Stimulated activated CD4-positive, alpha-beta T cell treated with anti-CD3 and anti-CD28 coated beads, Interleukin-4, amount 100 ng/mL, for 24 hours (primary cell): ENCODE results near the gene CHSY1.
A peak's percentile ranks its signal among the peaks of the same experiment; 100 is the strongest.

Experiments
- DNase-seq: peaks from one replicate; pipeline ENCODE4 v3.0.0-alpha.2; 2020

Gene CHSY1

GRCh38 chr15:101210466-101210865 lies 41.4 kb downstream of the CHSY1 start:
- no peak for DNase-seq

GRCh38 chr15:101210058-101210457 lies 41.8 kb downstream of the CHSY1 start:
- DNase-seq = no peak

- no peak for DNase-seq
These were observed 42.5 kb downstream of the CHSY1 start for GRCh38 chr15:101209285-101209845.

GRCh38 chr15:101207867-101208288 lies 44.0 kb downstream of the CHSY1 start:
- DNase-seq = no peak

GRCh38 chr15:101206176-101206591 lies 45.7 kb downstream of the CHSY1 start:
- peak; percentile 92 for DNase-seq

- no peak for DNase-seq
These were observed 46.9 kb downstream of the CHSY1 start for GRCh38 chr15:101204739-101205535.

GRCh38 chr15:101203607-101204189 lies 48.1 kb downstream of the CHSY1 start:
- DNase-seq = no peak

- no peak for DNase-seq
These were observed 48.7 kb downstream of the CHSY1 start for GRCh38 chr15:101203029-101203573.

GRCh38 chr15:101201411-101202174 lies 50.3 kb downstream of the CHSY1 start:
- peak; percentile 44 for DNase-seq

- DNase-seq = no peak
These were observed 51.7 kb downstream of the CHSY1 start for GRCh38 chr15:101200181-101200580.

- no peak for DNase-seq
These were observed 53.0 kb downstream of the CHSY1 start for GRCh38 chr15:101198800-101199199.

GRCh38 chr15:101198031-101198575 lies 53.7 kb downstream of the CHSY1 start:
- no peak for DNase-seq

- no peak for DNase-seq
These were observed 57.2 kb downstream of the CHSY1 start for GRCh38 chr15:101194546-101195125.

- no peak for DNase-seq
These were observed 57.9 kb downstream of the CHSY1 start for GRCh38 chr15:101193806-101194545.

- DNase-seq = no peak
These were observed 58.7 kb downstream of the CHSY1 start for GRCh38 chr15:101193120-101193644.

- DNase-seq = no peak
These were observed 59.8 kb downstream of the CHSY1 start for GRCh38 chr15:101192081-101192480.

GRCh38 chr15:101191242-101191641 lies 60.6 kb downstream of the CHSY1 start:
- no peak for DNase-seq

GRCh38 chr15:101190092-101190595 lies 61.7 kb downstream of the CHSY1 start:
- no peak for DNase-seq

- no peak for DNase-seq
These were observed 62.3 kb downstream of the CHSY1 start for GRCh38 chr15:101189409-101190091.

GRCh38 chr15:101188637-101189408 lies 63.0 kb downstream of the CHSY1 start:
- DNase-seq = no peak
